Measurements from ENCODE around the gene DHCR24. TPM values are rescaled to one million over a fixed set of nuclear protein-coding genes. Genes with fewer than 3 reads are reported as not detected.

The DHCR24 gene
- total RNA-seq, 1 donor from 2014 or later = 141 TPM

DNA sequence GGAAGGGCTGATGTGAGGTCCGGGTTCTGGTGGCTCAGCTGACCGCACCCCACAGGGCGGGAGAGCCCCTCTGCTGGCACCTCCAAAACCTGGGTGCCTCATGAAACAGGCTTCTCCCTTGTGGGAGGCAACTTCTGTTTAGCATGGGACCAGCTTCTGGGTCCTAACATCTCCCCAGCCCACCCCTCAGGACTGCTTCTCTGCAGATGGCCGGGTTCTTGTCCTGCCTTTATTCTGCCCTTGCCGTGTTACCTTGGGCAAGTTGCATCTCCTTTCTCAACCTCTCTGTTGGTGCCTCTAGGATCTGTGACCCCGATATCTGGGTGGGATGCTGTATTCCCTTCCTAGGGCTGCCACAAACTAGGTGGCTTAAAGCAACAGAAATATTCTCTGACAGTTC lies 70.9 kb downstream of the DHCR24 start:
- intact Hi-C loops (cut with DNase I) = no loop called here
- H3K27ac ChIP-seq = no peak overlapping the region
- H3K9me3 ChIP-seq = no peaks in the 10 kb centered on the region
- no peak for TF ChIP-seq POLR2A (IDR thresholded peaks at IDR 0.05)
- no peak for TF ChIP-seq CTCF (IDR thresholded peaks at IDR 0.05)
- no peak for TF ChIP-seq POLR2AphosphoS5 (IDR thresholded peaks at IDR 0.05; ENCODE audit: insufficient read depth in 1 of 2, low read depth in 1 of 2)
- DNase-seq (ENCODE audit: extremely low spot score in 2 of 2) = peak; percentile 40 to 49
- no peaks in the 10 kb centered on the region for H3K36me3 ChIP-seq
- no peak overlapping the region for H3K4me3 ChIP-seq
- H3K27me3 ChIP-seq = no peaks in the 10 kb centered on the region
- no peaks in the 10 kb centered on the region for H3K4me1 ChIP-seq

DNA sequence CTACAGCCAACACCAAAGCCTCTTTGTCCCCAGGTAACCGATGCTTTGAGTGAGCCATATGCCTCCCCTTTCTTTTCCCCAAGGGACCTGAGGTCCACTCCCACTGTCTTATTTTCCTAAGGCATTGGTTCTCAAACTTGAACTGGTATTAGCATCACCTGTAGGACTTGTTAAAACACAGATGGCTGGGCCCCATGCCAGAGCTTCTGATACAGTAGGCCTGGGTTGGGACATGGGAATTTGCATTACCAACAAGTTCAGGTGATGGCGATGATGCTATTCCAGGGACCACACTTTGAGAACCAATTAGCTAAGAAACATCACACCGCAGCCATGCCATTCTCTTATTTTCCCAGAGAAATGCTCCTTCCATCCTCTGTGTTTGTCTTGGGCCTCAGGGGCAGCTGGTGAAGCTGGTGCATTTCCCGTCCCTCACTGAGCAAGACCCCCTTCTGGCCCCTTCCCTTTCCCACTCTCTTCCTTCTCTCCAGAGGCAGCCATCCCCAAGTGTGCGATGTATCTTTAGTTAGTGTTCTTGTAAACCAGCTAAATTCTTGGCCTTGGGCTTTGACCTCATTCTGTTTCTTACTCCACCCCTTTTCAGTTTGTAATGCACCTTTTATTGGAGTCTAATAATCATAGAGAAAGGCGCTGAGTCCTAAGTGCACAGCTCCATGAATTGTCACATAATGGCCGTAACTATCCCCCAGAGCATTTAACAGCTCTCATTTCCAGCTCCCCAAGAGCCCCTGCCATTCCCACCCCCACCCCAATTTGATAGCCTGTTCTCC lies 71.7 kb downstream of the DHCR24 start:
- no peaks in the 10 kb centered on the region for H3K9me3 ChIP-seq
- TF ChIP-seq CTCF (IDR thresholded peaks at IDR 0.05) (no peak), POLR2AphosphoS5 (IDR thresholded peaks at IDR 0.05; ENCODE audit: insufficient read depth in 1 of 2, low read depth in 1 of 2) (no peak), POLR2A (IDR thresholded peaks at IDR 0.05) (no peak)
- H3K36me3 ChIP-seq = no peaks in the 10 kb centered on the region
- no peaks in the 10 kb centered on the region for H3K4me1 ChIP-seq
- peak in 1 of 2 donors; percentile 29 for DNase-seq (ENCODE audit: extremely low spot score in 2 of 2)
- H3K27ac ChIP-seq = no peak overlapping the region
- intact Hi-C loops (cut with DNase I) = no loop called here
- H3K4me3 ChIP-seq = no peak overlapping the region
- H3K27me3 ChIP-seq = no peaks in the 10 kb centered on the region

GRCh38 chr1:54814571-54814970 lies 72.4 kb downstream of the DHCR24 start:
- peak; percentile 76 to 84 for DNase-seq (ENCODE audit: extremely low spot score in 2 of 2)
- H3K27ac ChIP-seq = no peak overlapping the region
- intact Hi-C loops (cut with DNase I) = no loop called here

DNA sequence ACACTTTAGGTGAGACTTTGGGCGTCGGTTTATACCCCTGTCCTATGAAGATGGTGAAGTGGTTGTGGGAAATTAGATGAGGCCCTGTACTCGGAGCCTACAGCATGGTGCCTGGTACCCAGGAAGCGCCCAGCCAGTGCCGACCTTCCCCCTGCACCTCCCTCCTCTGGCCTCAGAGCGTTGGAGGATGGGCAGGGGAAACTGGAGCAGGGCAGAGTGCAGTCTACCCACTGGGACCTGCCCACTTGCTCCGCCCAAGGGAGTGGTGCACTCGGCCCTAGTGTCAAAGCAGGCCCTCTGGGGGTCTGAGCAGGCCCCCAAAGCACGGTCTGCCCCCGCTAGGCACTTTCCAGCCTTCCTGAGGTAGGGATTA lies 72.9 kb downstream of the DHCR24 start:
- H3K9me3 ChIP-seq = no peaks in the 10 kb centered on the region
- H3K36me3 ChIP-seq = no peaks in the 10 kb centered on the region
- H3K4me3 ChIP-seq = no peak overlapping the region
- H3K27me3 ChIP-seq = no peaks in the 10 kb centered on the region
- intact Hi-C loops (cut with DNase I) = no loop called here
- TF ChIP-seq POLR2A (IDR thresholded peaks at IDR 0.05) (no peak), CTCF (IDR thresholded peaks at IDR 0.05) (no peak), POLR2AphosphoS5 (IDR thresholded peaks at IDR 0.05; ENCODE audit: insufficient read depth in 1 of 2, low read depth in 1 of 2) (no peak)
- no peaks in the 10 kb centered on the region for H3K4me1 ChIP-seq
- no peak overlapping the region for H3K27ac ChIP-seq
- DNase-seq (ENCODE audit: extremely low spot score in 2 of 2) = peak; percentile 64 to 71

More at GRCh38 chr1:54814571-54814970, 72.4 kb downstream of the DHCR24 start:
- TF ChIP-seq POLR2AphosphoS5 (IDR thresholded peaks at IDR 0.05; ENCODE audit: insufficient read depth in 1 of 2, low read depth in 1 of 2) = no peak
- TF ChIP-seq CTCF (IDR thresholded peaks at IDR 0.05) = no peak
- no peak for TF ChIP-seq POLR2A (IDR thresholded peaks at IDR 0.05)
- Histone ChIP-seq H3K27me3 (no peaks in the 10 kb centered on the region), H3K36me3 (no peaks in the 10 kb centered on the region), H3K4me3 (no peak overlapping the region), H3K4me1 (no peaks in the 10 kb centered on the region), H3K9me3 (no peaks in the 10 kb centered on the region)

DNA sequence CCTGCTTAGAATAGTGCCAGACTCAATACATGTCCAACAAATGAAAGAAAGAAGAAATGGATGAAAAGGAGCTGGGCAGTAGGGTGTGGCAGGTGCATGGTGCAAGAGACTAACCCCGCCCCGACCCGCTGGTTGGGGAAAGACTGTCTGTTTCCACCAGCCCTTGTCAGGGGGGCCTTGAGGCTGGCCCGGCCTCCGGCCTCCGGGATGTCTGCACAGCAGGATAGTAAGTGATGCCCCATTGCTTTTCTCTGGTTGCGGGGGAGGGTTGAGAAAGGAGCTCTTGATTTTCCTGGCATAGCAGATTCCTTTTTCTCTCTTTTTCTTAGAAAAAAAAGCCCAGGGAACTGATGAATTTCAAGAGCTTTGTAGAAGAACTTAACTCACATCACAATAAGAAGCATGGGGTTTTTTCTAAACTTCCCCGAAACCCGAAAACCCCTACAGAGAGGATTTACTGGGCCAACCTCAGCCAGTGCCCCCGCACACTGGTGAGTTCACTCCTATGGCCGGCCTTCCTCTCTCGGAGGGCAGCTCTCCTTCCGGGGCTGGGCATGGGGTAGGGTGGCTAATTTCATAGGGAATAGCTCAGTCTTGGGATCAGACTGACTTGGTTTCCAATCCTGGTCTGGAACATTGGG lies 73.4 kb downstream of the DHCR24 start:
- Histone ChIP-seq H3K4me3 (no peak overlapping the region), H3K4me1 (no peaks in the 10 kb centered on the region), H3K9me3 (no peaks in the 10 kb centered on the region), H3K27ac (no peak overlapping the region), H3K27me3 (no peaks in the 10 kb centered on the region), H3K36me3 (no peaks in the 10 kb centered on the region)
- peak; percentile 52 to 74 for DNase-seq (ENCODE audit: extremely low spot score in 2 of 2)
- TF ChIP-seq POLR2AphosphoS5 (IDR thresholded peaks at IDR 0.05; ENCODE audit: insufficient read depth in 1 of 2, low read depth in 1 of 2) (no peak), POLR2A (IDR thresholded peaks at IDR 0.05) (no peak), CTCF (IDR thresholded peaks at IDR 0.05) (no peak)
- intact Hi-C loops (cut with DNase I) = no loop called here

Data from vagina (tissue), 2 donors.